Measurements from ENCODE around the gene FAAH. TPM values are rescaled to one million over a fixed set of nuclear protein-coding genes. Genes with fewer than 3 reads are reported as not detected.

FAAH gene
- polyA plus RNA-seq, 1 experiment, result 0.06 TPM

DNA sequence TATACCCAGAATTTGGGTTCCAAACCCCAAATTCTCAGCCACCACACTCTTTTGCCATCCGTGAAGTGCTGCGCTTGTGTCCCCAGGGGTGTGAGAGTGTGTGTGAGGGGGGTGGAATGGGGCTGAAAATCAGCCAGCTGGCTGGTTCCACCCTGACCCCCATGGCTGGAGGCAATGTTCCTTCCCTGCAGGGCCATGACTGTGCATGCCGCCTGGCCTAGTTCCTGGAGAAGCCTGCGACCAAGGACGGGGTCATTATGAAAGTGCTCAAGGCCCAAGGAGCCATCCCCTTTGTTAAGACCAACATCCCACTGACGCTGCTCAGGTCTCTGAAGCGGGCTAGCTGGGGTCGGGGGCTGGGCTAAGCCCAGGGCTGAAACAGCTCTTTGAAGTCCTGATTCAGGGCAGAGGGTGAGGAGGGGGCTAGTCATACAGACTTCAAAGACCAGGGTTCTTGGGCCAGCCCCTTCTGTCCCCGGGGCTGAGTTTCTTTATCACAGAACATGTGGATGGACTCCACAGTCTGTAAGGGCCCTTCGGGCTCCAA, 38.7 kb downstream of the FAAH start:
- H3K9me3 ChIP-seq (ENCODE audit: control insufficient read depth, insufficient read depth, low read length), result no peaks in the 10 kb centered on the region; the same call in 1 of the 2 replicates
- H3K27me3 ChIP-seq (ENCODE audit: control insufficient read depth, insufficient read depth, low read length), result peaks cover 27% of the 10 kb centered on the region
- no peak overlapping the region for H3K4me3 ChIP-seq (ENCODE audit: low read depth, low read length)
- ChIA-PET CTCF (interaction anchor here (0.6 to 2.5 kb wide), 6 partner anchors 9 to 226 kb away, joined by 3 to 12 read pairs (median 4); no protein-coding TSS in a partner anchor), POLR2A (no interaction called here)
- H3K27ac ChIP-seq (ENCODE audit: low read depth, low read length), result no peak overlapping the region
- TF ChIP-seq, protein P1, sequence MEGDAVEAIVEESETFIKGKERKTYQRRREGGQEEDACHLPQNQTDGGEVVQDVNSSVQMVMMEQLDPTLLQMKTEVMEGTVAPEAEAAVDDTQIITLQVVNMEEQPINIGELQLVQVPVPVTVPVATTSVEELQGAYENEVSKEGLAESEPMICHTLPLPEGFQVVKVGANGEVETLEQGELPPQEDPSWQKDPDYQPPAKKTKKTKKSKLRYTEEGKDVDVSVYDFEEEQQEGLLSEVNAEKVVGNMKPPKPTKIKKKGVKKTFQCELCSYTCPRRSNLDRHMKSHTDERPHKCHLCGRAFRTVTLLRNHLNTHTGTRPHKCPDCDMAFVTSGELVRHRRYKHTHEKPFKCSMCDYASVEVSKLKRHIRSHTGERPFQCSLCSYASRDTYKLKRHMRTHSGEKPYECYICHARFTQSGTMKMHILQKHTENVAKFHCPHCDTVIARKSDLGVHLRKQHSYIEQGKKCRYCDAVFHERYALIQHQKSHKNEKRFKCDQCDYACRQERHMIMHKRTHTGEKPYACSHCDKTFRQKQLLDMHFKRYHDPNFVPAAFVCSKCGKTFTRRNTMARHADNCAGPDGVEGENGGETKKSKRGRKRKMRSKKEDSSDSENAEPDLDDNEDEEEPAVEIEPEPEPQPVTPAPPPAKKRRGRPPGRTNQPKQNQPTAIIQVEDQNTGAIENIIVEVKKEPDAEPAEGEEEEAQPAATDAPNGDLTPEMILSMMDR (IDR thresholded peaks at IDR 0.05; ENCODE audit: low read depth, low read length), result no peak
- no peak for DNase-seq (ENCODE audit: low read depth, low spot score)

DNA sequence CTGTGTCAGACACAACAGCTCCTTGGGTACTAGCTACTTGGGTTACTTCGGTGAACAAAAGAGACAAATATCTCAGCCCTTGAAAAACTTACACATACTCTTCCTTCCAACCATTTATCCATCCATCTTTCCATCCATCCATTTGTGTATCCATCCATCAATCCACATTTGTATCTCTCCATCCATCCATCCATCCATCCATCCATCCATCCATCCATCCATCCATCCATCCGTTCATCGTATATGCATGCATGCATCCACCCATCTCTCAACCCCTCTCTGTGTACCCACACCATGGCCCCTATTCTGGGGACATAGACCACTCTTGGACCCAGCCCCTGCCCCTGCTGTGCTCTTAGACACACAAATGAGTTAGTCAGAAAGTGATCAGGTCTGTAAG, 40.2 kb downstream of the FAAH start:
- Histone ChIP-seq H3K4me3 (ENCODE audit: low read depth, low read length) (no peak overlapping the region), H3K27ac (ENCODE audit: low read depth, low read length) (no peak overlapping the region), H3K9me3 (ENCODE audit: control insufficient read depth, insufficient read depth, low read length) (no peaks in the 10 kb centered on the region), H3K27me3 (ENCODE audit: control insufficient read depth, insufficient read depth, low read length) (peaks cover 28% of the 10 kb centered on the region)
- ChIA-PET CTCF (interaction anchor here (0.5 to 2.5 kb wide), 6 partner anchors 10 to 29 kb away, joined by 3 to 12 read pairs (median 3); no protein-coding TSS in a partner anchor), POLR2A (no interaction called here)
- TF ChIP-seq, protein P1 (IDR thresholded peaks at IDR 0.05; ENCODE audit: low read depth, low read length), result no peak
- no peak for DNase-seq (ENCODE audit: low read depth, low spot score)

- H3K27ac ChIP-seq (ENCODE audit: low read depth, low read length), result no peak overlapping the region
- TF ChIP-seq, protein P1 (IDR thresholded peaks at IDR 0.05; ENCODE audit: low read depth, low read length), result no peak
- H3K27me3 ChIP-seq (ENCODE audit: control insufficient read depth, insufficient read depth, low read length), result peaks cover 24% of the 10 kb centered on the region
- no peak for DNase-seq (ENCODE audit: low read depth, low spot score)
- no peak overlapping the region for H3K4me3 ChIP-seq (ENCODE audit: low read depth, low read length)
- ChIA-PET POLR2A (interaction anchor here (0.6 kb wide), 1 partner anchor 28 kb away, joined by 3 read pairs; no protein-coding TSS in a partner anchor), CTCF (interaction anchor here (2.5 kb wide), 1 partner anchor 10 kb away, joined by 13 read pairs; no protein-coding TSS in a partner anchor)
- no peaks in the 10 kb centered on the region for H3K9me3 ChIP-seq (ENCODE audit: control insufficient read depth, insufficient read depth, low read length)
Measured at GRCh38 chr1:46436844-46437243, 42.7 kb downstream of the FAAH start.

GRCh38 chr1:46437723-46438122, 43.6 kb downstream of the FAAH start:
- H3K27ac ChIP-seq (ENCODE audit: low read depth, low read length), result no peak overlapping the region
- TF ChIP-seq, protein P1 (IDR thresholded peaks at IDR 0.05; ENCODE audit: low read depth, low read length), result no peak
- H3K9me3 ChIP-seq (ENCODE audit: control insufficient read depth, insufficient read depth, low read length), result no peaks in the 10 kb centered on the region
- H3K27me3 ChIP-seq (ENCODE audit: control insufficient read depth, insufficient read depth, low read length), result peaks cover 24% of the 10 kb centered on the region
- ChIA-PET CTCF (interaction anchor here (2.5 kb wide), 1 partner anchor 9 kb away, joined by 13 read pairs; no protein-coding TSS in a partner anchor), POLR2A (no interaction called here)
- H3K4me3 ChIP-seq (ENCODE audit: low read depth, low read length), result no peak overlapping the region
- DNase-seq (ENCODE audit: low read depth, low spot score), result no peak

GRCh38 chr1:46438346-46438745, 44.2 kb downstream of the FAAH start:
- H3K4me3 ChIP-seq (ENCODE audit: low read depth, low read length), result no peak overlapping the region
- CTCF ChIA-PET, result interaction anchor here (1.6 to 2.5 kb wide), 2 partner anchors 9 to 91 kb away, joined by 6 to 13 read pairs; no protein-coding TSS in a partner anchor
- DNase-seq (ENCODE audit: low read depth, low spot score), result no peak
- H3K27ac ChIP-seq (ENCODE audit: low read depth, low read length), result no peak overlapping the region
- TF ChIP-seq, protein P1 (IDR thresholded peaks at IDR 0.05; ENCODE audit: low read depth, low read length), result no peak
- peaks cover 22% of the 10 kb centered on the region for H3K27me3 ChIP-seq (ENCODE audit: control insufficient read depth, insufficient read depth, low read length)
- H3K9me3 ChIP-seq (ENCODE audit: control insufficient read depth, insufficient read depth, low read length), result no peaks in the 10 kb centered on the region
- POLR2A ChIA-PET, result no interaction called here

Data from AG04450 (cell line).